Epithelial cell of esophagus (primary cell): ENCODE data around the gene OR51B6.
"Not testable (repeated sequence)": the region's sequence is repeated elsewhere in the genome, so short reads cannot be mapped to it uniquely, and the experiment has no call there.

Experiments
- DNase-seq: peaks from one replicate; pipeline ENCODE4 v3.0.0; 2010; ENCODE audit warnings: low read depth
- H3K4me3 ChIP-seq: 2 replicates; pipeline ENCODE4 v1.5.1; 2011; ENCODE audit warnings: mild to moderate bottlenecking, low read length, control low read depth
- TF ChIP-seq, protein P1 (sequence below): IDR thresholded peaks from 2 replicates; pipeline ENCODE4 v1.5.1; 2011; ENCODE audit warnings: low read depth, mild to moderate bottlenecking, low read length, control low read depth, inconsistent platforms; ENCODE audit not compliant: insufficient read depth; ENCODE audit errors: missing control alignments

The OR51B6 gene, protein sequence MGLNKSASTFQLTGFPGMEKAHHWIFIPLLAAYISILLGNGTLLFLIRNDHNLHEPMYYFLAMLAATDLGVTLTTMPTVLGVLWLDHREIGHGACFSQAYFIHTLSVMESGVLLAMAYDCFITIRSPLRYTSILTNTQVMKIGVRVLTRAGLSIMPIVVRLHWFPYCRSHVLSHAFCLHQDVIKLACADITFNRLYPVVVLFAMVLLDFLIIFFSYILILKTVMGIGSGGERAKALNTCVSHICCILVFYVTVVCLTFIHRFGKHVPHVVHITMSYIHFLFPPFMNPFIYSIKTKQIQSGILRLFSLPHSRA

DNA sequence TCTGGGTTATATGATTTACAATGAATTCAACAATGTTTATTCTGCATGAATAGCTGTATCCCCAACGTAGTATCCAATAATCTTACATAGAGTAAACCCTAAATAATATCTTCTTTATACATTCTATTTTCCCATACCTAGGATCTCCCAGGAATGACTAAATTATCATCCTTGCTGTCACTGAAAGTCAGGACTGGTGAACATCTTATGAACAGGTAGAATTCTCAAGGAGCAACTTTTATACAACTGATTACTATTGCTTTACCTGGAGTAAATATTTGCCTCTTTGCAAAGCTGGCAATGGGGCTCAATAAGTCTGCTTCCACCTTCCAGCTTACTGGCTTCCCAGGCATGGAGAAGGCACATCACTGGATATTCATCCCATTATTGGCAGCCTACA is at the start of gene OR51B6:
TSS of gene OR51B6 (plus strand) at position 301 of the 400 bp plus-strand sequence. CDS start at position 301, 0 bp downstream.
- no peak for DNase-seq

DNA sequence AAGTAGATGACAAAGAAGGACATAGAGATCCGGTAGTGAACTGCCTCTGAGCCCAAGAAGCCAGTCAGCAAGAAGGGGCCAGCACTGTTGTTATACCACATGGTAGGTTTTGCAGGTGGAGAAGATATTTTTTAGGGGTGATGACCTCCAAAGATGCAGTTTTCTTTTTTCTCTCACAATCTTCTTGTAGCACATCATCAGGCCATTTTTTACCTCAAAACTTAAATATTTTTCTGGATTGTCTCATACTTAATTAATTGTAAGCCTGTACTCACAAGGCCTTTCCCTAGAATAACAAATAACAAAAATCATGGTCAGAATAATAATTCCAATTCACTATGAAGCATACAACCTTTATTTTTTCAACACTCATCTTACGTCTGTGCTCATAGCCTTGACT is 49.5 kb upstream of the OR51B6 start, which contains the start of gene OR51B4:
TSS of gene OR51B4 (minus strand) at position 101 of the 400 bp plus-strand sequence. CDS start at position 101, 0 bp downstream.
- TF ChIP-seq, protein P1, sequence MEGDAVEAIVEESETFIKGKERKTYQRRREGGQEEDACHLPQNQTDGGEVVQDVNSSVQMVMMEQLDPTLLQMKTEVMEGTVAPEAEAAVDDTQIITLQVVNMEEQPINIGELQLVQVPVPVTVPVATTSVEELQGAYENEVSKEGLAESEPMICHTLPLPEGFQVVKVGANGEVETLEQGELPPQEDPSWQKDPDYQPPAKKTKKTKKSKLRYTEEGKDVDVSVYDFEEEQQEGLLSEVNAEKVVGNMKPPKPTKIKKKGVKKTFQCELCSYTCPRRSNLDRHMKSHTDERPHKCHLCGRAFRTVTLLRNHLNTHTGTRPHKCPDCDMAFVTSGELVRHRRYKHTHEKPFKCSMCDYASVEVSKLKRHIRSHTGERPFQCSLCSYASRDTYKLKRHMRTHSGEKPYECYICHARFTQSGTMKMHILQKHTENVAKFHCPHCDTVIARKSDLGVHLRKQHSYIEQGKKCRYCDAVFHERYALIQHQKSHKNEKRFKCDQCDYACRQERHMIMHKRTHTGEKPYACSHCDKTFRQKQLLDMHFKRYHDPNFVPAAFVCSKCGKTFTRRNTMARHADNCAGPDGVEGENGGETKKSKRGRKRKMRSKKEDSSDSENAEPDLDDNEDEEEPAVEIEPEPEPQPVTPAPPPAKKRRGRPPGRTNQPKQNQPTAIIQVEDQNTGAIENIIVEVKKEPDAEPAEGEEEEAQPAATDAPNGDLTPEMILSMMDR: no peak
- DNase-seq: no peak
- no peak within 1 kb of the TSS for H3K4me3 ChIP-seq

More for the DNA sequence above, at the start of gene OR51B6:
- TF ChIP-seq, protein P1: no peak
- H3K4me3 ChIP-seq: no peak within 1 kb of the TSS

DNA sequence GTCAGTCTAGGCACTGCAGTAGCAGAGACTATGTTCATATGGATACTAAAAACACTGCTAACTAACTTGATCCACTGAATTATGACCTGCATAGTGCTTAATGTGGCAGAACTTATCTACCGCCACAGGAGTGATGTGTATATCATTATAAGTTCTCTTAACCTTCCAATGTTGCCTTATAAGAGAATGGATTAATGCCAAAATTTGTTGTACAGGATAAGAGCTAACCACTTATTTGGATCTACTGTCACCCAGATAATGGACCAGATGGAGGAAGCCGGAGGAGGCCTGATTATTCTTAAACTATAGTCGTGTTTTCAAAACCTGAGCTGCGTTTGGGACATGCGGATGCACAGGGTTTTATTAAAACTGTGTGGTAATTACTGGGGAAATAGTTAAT is 47.7 kb upstream of the OR51B6 start:
- DNase-seq: no peak
- TF ChIP-seq, protein P1: no peak
- H3K4me3 ChIP-seq: no peak overlapping the region

DNA sequence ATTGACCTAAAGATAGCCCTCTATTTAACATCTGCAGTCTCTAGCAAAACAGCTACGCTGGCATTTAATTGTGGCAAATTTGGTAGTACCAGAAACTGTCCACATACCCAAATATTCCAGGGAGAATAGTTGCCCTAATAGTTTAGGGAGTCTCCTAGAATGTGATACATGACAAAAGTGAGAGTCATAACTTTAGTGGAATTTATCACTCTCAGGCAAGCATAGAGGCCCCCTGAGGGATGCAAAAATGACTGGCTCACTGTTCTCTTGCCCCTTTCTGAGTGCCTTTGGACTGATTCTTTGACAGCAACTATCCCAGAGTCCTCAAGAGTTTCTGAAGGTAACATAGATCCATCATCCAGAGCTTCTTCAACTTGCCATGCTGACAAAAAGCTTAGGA is 47.3 kb upstream of the OR51B6 start:
- no peak for DNase-seq

DNA sequence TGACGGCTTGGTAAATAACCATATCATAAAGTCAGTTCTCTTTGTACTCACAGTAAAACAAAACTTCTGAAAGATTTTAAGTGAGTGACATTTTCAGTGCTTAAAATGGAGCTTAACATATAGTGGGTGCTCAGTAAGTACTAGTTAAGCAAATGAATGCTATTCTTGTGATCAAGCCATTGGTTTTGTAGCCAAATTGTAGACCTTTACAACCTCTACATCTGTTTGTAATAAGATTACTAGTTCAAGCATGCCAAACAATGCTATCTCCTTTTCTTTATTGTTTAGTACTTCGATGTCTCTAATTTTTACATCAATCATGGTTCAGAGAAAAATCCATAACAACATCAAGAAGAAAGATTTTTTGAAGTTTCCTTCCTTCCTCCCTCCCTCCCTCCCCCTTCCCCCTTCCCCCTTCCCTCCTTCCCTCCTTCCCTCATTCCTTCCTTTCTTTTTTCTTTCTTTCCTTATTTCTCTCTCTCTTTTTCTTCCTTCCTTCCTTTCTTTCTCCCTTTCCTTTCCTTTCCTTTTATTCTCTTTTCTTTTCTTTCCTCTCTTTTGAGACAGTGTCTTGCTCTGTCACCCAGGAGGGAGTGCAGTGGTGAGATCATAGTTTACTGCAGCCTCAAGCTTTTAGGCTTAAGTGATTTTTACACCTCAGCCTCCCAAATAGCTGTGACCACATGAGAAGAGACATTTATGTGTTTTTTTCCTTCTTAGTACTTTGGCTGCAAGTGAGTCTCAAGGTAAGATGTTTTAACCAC is 43.9 kb upstream of the OR51B6 start:
- no peak for DNase-seq
- TF ChIP-seq, protein P1: no peak
- no peak overlapping the region for H3K4me3 ChIP-seq

More for the DNA sequence above, 47.3 kb upstream of the OR51B6 start:
- TF ChIP-seq, protein P1: no peak
- no peak overlapping the region for H3K4me3 ChIP-seq

DNA sequence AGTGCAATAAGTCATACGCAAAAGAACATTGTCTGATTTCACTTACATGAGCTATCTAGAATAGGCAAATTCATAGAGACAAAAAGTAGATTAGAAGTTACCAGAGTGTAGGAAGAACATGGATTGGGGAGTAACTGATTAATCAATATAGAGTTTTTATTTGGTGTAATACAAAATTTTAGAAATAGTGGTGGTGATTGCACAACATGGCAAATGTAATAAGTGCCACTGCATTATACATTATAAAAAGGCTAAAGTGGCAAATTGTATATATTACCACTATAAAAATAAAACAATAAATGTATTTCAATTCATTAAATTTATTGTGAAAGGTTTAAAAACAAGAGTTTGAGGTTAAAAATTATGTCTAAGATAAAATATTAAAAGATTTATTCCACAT is 40.9 kb upstream of the OR51B6 start:
- no peak overlapping the region for H3K4me3 ChIP-seq
- TF ChIP-seq, protein P1: no peak
- DNase-seq: no peak

DNA sequence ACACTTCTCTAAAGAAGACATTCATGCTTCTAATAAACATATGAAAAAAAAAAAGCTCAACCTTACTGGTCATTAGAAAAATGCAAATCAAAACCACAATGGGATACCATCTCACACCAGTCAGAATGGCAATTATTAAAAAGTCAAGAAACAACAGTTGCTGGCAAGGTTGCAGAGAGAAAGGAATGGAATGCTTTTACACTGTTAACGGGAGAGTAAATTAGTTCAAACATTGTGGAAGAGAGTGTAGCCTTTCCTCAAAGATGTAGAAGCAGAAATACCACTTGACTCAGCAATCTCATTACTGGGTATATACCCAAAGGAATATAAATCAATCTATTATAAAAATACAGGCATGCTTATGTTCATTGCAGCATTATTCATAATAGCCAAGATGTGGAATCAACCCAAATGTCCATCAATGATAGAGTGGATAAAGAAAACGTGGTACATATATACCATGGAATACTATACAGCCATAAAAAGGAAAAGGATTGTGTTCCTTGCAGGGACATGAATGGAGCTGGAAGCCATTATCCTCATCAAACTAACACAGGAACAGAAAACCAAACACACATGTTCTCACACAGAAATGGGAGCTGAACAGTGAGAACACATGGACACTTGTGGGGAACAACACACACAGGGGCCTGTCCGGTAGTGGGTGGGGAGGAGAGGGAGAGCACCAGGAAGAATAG is 37.8 kb upstream of the OR51B6 start:
- not testable (repeated sequence) for DNase-seq, H3K4me3 ChIP-seq
